HEK293 (cell line): ENCODE results near the gene ITSN1.

Experiments
- CTCF ChIA-PET: fragments of 350-600 bp; formaldehyde crosslinking; extraction: SDS; loops from one replicate; lab custom pipeline; 2021; ENCODE audit warnings: antibody characterized with exemption; lab: Yijun Ruan, JAX
- POLR2A ChIA-PET: fragments of 300-600 bp; formaldehyde crosslinking; extraction: SDS; loops from one replicate; lab custom pipeline; 2020; ENCODE audit warnings: antibody characterized with exemption, inconsistent platforms; lab: Yijun Ruan, JAX
- H3K27ac ChIP-seq: fragments of 200-500 bp; sonication (Bioruptor generic); 2 replicates; pipeline ENCODE4 v1.5.1; 2014; ENCODE audit warnings: low read depth, low read length, control low read depth, inconsistent platforms; ENCODE audit errors: extremely low read depth
- H3K36me3 ChIP-seq, 2 experiments: fragments of 200-500 bp in 1 of 2; sonication (Bioruptor generic) in 1 of 2; 1 replicate in 1 of 2; 2 replicates in 1 of 2; pipeline ENCODE4 v1.5.1; 2014 to 2017; ENCODE audit warnings: inconsistent platforms in 2 of 2, low read length in 2 of 2; ENCODE audit not compliant: control insufficient read depth in 2 of 2, insufficient read depth in 1 of 2
- H3K4me1 ChIP-seq: fragments of 200-500 bp; sonication (Bioruptor generic); 2 replicates; pipeline ENCODE4 v1.5.1; 2014; ENCODE audit warnings: mild to moderate bottlenecking, low read length, inconsistent platforms; ENCODE audit not compliant: control insufficient read depth, insufficient read depth
- H3K4me3 ChIP-seq: 2 replicates; pipeline ENCODE4 v1.5.1; 2011; ENCODE audit warnings: low read depth, mild to moderate bottlenecking, control low read depth, low read length, moderate library complexity
- H3K9me3 ChIP-seq: fragments of 200-500 bp; sonication (Bioruptor generic); 2 replicates; pipeline ENCODE4 v1.5.1; 2014; ENCODE audit warnings: low read depth, low read length, inconsistent platforms; ENCODE audit not compliant: control insufficient read depth, insufficient read depth
- GLIS1 ChIP-seq: fragments of 450-650 bp; formaldehyde crosslinking; IDR thresholded peaks from 2 replicates; pipeline ENCODE4 v1.5.1; 2016; ENCODE audit warnings: missing biosample characterization, missing genetic modification characterization
- MZF1 ChIP-seq: fragments of 450-650 bp; formaldehyde crosslinking; IDR thresholded peaks from 2 replicates; pipeline ENCODE4 v1.5.1; 2017; ENCODE audit warnings: missing biosample characterization, missing genetic modification characterization, borderline replicate concordance
- SALL2 ChIP-seq: fragments of 450-650 bp; formaldehyde crosslinking; IDR thresholded peaks from 2 replicates; pipeline ENCODE4 v1.5.0; 2017; ENCODE audit warnings: missing biosample characterization, mild to moderate bottlenecking, missing genetic modification characterization, borderline replicate concordance
- SCRT1 ChIP-seq: fragments of 450-650 bp; formaldehyde crosslinking; IDR thresholded peaks from 2 replicates; pipeline ENCODE4 v1.5.1; 2016; ENCODE audit warnings: missing biosample characterization, missing genetic modification characterization, borderline replicate concordance
- SETDB1 ChIP-seq: IDR thresholded peaks from one replicate; pipeline ENCODE4 v1.6.1; 2017; ENCODE audit warnings: mild to moderate bottlenecking, low read length, moderate library complexity, mixed read lengths; ENCODE audit not compliant: insufficient read length
- TRIM28 ChIP-seq: IDR thresholded peaks from 2 replicates; pipeline ENCODE4 v1.6.1; 2011; ENCODE audit warnings: low read length, control low read depth, borderline replicate concordance
- YY1 ChIP-seq: fragments of 450-650 bp; formaldehyde crosslinking; IDR thresholded peaks from 2 replicates; pipeline ENCODE4 v1.5.1; 2018; ENCODE audit warnings: missing biosample characterization, missing genetic modification characterization
- ZBTB1 ChIP-seq: fragments of 450-650 bp; formaldehyde crosslinking; IDR thresholded peaks from 2 replicates; pipeline ENCODE4 v1.5.1; 2016; ENCODE audit warnings: missing biosample characterization, missing genetic modification characterization
- ZEB2 ChIP-seq: fragments of 450-650 bp; formaldehyde crosslinking; IDR thresholded peaks from 2 replicates; pipeline ENCODE4 v1.5.1; 2016; ENCODE audit warnings: missing biosample characterization, missing genetic modification characterization
- ZNF10 ChIP-seq: fragments of 450-650 bp; formaldehyde crosslinking; IDR thresholded peaks from 2 replicates; pipeline ENCODE4 v1.5.1; 2017; ENCODE audit warnings: missing biosample characterization, missing genetic modification characterization
- ZNF155 ChIP-seq: fragments of 450-650 bp; formaldehyde crosslinking; IDR thresholded peaks from 2 replicates; pipeline ENCODE4 v1.5.1; 2016; ENCODE audit warnings: missing biosample characterization, missing genetic modification characterization
- ZNF184 ChIP-seq: fragments of 450-650 bp; IDR thresholded peaks from 2 replicates; pipeline ENCODE4 v1.5.1; 2018; ENCODE audit warnings: missing biosample characterization, mild to moderate bottlenecking, missing genetic modification characterization
- ZNF19 ChIP-seq: fragments of 450-650 bp; formaldehyde crosslinking; IDR thresholded peaks from 2 replicates; pipeline ENCODE4; 2016; ENCODE audit warnings: missing biosample characterization, missing genetic modification characterization, low read depth
- ZNF248 ChIP-seq: fragments of 450-650 bp; formaldehyde crosslinking; IDR thresholded peaks from 2 replicates; pipeline ENCODE4 v1.5.1; 2017; ENCODE audit warnings: missing biosample characterization, missing genetic modification characterization
- ZNF335 ChIP-seq: fragments of 450-650 bp; formaldehyde crosslinking; conservative IDR thresholded peaks from 2 replicates; pipeline ENCODE4 v1.5.1; 2016; ENCODE audit warnings: missing biosample characterization, missing genetic modification characterization
- ZNF350 ChIP-seq: fragments of 450-650 bp; formaldehyde crosslinking; IDR thresholded peaks from 2 replicates; pipeline ENCODE4 v1.5.0; 2017; ENCODE audit warnings: missing biosample characterization, mild to moderate bottlenecking, missing genetic modification characterization
- ZNF394 ChIP-seq: fragments of 450-650 bp; formaldehyde crosslinking; IDR thresholded peaks from 2 replicates; pipeline ENCODE4 v1.5.1; 2016; ENCODE audit warnings: missing biosample characterization, missing genetic modification characterization, mild to moderate bottlenecking, moderate library complexity, borderline replicate concordance
- ZNF404 ChIP-seq: fragments of 450-650 bp; formaldehyde crosslinking; IDR thresholded peaks from 2 replicates; pipeline ENCODE4 v1.5.1; 2017; ENCODE audit warnings: missing biosample characterization, missing genetic modification characterization
- ZNF501 ChIP-seq: fragments of 450-650 bp; formaldehyde crosslinking; IDR thresholded peaks from 2 replicates; pipeline ENCODE4 v1.5.1; 2016; ENCODE audit warnings: missing biosample characterization, missing genetic modification characterization
- ZNF529 ChIP-seq: fragments of 450-650 bp; formaldehyde crosslinking; IDR thresholded peaks from 2 replicates; pipeline ENCODE4 v1.5.1; 2017; ENCODE audit warnings: missing genetic modification characterization, missing biosample characterization; ENCODE audit not compliant: insufficient replicate concordance
- ZNF544 ChIP-seq: fragments of 450-650 bp; formaldehyde crosslinking; IDR thresholded peaks from 2 replicates; pipeline ENCODE4 v1.5.0; 2017; ENCODE audit warnings: missing biosample characterization, missing genetic modification characterization
- ZNF596 ChIP-seq: fragments of 450-650 bp; IDR thresholded peaks from 2 replicates; pipeline ENCODE4 v1.5.0; 2018; ENCODE audit warnings: missing biosample characterization, mild to moderate bottlenecking, missing genetic modification characterization, moderate library complexity
- ZNF670 ChIP-seq: fragments of 450-650 bp; formaldehyde crosslinking; IDR thresholded peaks from 2 replicates; pipeline ENCODE4 v1.5.1; 2016; ENCODE audit warnings: missing biosample characterization, missing genetic modification characterization, low read depth
- TF ChIP-seq, protein P1 (sequence below): fragments of 450-650 bp; formaldehyde crosslinking; IDR thresholded peaks from 2 replicates; pipeline ENCODE4 v1.5.1; 2016; ENCODE audit warnings: missing biosample characterization, missing genetic modification characterization
- TF ChIP-seq, protein P2 (sequence below): fragments of 450-650 bp; formaldehyde crosslinking; IDR thresholded peaks from 2 replicates; pipeline ENCODE4 v1.5.1; 2016; ENCODE audit warnings: missing biosample characterization, missing genetic modification characterization
- TF ChIP-seq, protein P3 (sequence below): fragments of 450-650 bp; formaldehyde crosslinking; IDR thresholded peaks from 2 replicates; pipeline ENCODE4 v1.5.1; 2016; ENCODE audit warnings: missing biosample characterization, missing genetic modification characterization
- TF ChIP-seq, protein P4 (sequence below): fragments of 450-650 bp; formaldehyde crosslinking; IDR thresholded peaks from 2 replicates; pipeline ENCODE4 v1.5.1; 2016; ENCODE audit warnings: missing biosample characterization, missing genetic modification characterization
- TF ChIP-seq, protein P5 (sequence below): fragments of 450-650 bp; formaldehyde crosslinking; IDR thresholded peaks from 2 replicates; pipeline ENCODE4 v1.5.1; 2016; ENCODE audit warnings: missing biosample characterization, missing genetic modification characterization

ITSN1 gene

DNA sequence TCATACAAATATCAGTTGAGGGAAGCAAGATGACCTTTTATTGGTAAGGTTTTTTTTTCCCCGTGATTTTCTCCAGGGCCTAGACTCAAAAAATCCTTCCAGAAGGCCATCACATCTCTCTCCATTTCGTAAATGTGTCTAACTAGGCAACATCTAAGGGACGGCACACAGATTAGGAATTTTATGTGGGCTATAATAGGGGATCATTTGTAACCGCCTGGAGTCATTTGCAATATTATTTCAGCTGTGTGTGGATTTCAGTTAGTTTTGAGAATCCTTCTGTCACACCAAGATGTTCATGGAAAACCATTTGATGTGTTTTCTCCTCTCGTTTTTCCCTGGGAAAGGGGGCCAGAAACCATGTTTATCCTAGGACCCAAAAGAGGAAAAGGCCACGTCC is 210.2 kb downstream of the ITSN1 start:
- TF ChIP-seq, protein P1, sequence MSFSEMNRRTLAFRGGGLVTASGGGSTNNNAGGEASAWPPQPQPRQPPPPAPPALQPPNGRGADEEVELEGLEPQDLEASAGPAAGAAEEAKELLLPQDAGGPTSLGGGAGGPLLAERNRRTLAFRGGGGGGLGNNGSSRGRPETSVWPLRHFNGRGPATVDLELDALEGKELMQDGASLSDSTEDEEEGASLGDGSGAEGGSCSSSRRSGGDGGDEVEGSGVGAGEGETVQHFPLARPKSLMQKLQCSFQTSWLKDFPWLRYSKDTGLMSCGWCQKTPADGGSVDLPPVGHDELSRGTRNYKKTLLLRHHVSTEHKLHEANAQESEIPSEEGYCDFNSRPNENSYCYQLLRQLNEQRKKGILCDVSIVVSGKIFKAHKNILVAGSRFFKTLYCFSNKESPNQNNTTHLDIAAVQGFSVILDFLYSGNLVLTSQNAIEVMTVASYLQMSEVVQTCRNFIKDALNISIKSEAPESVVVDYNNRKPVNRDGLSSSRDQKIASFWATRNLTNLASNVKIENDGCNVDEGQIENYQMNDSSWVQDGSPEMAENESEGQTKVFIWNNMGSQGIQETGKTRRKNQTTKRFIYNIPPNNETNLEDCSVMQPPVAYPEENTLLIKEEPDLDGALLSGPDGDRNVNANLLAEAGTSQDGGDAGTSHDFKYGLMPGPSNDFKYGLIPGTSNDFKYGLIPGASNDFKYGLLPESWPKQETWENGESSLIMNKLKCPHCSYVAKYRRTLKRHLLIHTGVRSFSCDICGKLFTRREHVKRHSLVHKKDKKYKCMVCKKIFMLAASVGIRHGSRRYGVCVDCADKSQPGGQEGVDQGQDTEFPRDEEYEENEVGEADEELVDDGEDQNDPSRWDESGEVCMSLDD: no peak
- no peak for TF ChIP-seq ZNF529 (tag by site-specific recombination)
- no peak for TF ChIP-seq SCRT1 (tag by site-specific recombination)
- TF ChIP-seq, protein P2, sequence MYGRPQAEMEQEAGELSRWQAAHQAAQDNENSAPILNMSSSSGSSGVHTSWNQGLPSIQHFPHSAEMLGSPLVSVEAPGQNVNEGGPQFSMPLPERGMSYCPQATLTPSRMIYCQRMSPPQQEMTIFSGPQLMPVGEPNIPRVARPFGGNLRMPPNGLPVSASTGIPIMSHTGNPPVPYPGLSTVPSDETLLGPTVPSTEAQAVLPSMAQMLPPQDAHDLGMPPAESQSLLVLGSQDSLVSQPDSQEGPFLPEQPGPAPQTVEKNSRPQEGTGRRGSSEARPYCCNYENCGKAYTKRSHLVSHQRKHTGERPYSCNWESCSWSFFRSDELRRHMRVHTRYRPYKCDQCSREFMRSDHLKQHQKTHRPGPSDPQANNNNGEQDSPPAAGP (tag by site-specific recombination): no peak
- no peak for TF ChIP-seq ZNF404
- no peak for TF ChIP-seq YY1
- TF ChIP-seq ZNF544 (tag by site-specific recombination): no peak
- no peak for TF ChIP-seq SALL2 (tag by site-specific recombination)
- TF ChIP-seq ZNF184: no peak
- TF ChIP-seq ZNF596: no peak
- no peak for TF ChIP-seq ZNF350 (tag by site-specific recombination)
- no peak for TF ChIP-seq ZBTB1 (tag by site-specific recombination)
- no peak for TF ChIP-seq ZNF155 (tag by site-specific recombination)
- no peak for TF ChIP-seq ZNF335
- TF ChIP-seq ZNF19 (tag by site-specific recombination): no peak
- no peak for TF ChIP-seq ZNF248 (tag by site-specific recombination)
- TF ChIP-seq, all 188 proteins: peak for 0

DNA sequence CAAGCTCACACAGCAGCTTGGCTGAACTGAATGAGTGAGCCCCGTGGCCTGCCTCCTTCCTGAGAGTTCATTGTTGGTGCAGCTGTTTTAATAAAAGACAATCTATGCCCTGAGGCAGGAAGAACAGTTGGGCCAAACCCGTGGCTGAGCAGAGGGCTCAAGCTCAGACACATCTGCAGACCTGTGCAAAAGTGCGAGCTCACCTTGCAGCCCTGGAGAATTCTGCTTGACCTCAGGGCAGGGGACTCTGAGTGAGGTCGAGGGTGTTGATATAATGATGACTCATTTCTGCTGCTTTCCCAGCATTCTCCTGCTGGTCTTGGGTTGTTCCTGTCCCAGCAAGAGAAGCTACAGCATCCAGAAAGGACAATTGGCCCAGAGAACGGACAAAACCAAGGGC is 212.3 kb downstream of the ITSN1 start:
- Histone ChIP-seq H3K27ac (no peak overlapping the region), H3K4me3 (no peak overlapping the region), H3K4me1 (no peaks in the 10 kb centered on the region), H3K9me3 (no peaks in the 10 kb centered on the region), H3K36me3 (no peaks in the 10 kb centered on the region)
- ChIA-PET POLR2A (no interaction called here), CTCF (interaction anchor here (0.6 to 2.5 kb wide), 10 partner anchors 11 to 256 kb away, joined by 3 to 9 read pairs (median 3); no protein-coding TSS in a partner anchor)
- TF ChIP-seq TRIM28 (peak; percentile 94), MZF1 (tag by site-specific recombination) (no peak), SETDB1 (peak; percentile 71), ZNF501 (tag by site-specific recombination) (no peak), ZNF529 (tag by site-specific recombination) (no peak), ZNF394 (tag by site-specific recombination) (0 out of 2 replicates have a peak, but pooled peaks have one; percentile 26), GLIS1 (tag by site-specific recombination) (peak; percentile 41; the same call in 1 of the 2 replicates), ZNF10 (tag by site-specific recombination) (no peak), ZNF670 (tag by site-specific recombination) (no peak), ZEB2 (tag by site-specific recombination) (no peak)
- TF ChIP-seq, protein P3, sequence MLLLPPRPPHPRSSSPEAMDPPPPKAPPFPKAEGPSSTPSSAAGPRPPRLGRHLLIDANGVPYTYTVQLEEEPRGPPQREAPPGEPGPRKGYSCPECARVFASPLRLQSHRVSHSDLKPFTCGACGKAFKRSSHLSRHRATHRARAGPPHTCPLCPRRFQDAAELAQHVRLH: no peak
- TF ChIP-seq, protein P4, sequence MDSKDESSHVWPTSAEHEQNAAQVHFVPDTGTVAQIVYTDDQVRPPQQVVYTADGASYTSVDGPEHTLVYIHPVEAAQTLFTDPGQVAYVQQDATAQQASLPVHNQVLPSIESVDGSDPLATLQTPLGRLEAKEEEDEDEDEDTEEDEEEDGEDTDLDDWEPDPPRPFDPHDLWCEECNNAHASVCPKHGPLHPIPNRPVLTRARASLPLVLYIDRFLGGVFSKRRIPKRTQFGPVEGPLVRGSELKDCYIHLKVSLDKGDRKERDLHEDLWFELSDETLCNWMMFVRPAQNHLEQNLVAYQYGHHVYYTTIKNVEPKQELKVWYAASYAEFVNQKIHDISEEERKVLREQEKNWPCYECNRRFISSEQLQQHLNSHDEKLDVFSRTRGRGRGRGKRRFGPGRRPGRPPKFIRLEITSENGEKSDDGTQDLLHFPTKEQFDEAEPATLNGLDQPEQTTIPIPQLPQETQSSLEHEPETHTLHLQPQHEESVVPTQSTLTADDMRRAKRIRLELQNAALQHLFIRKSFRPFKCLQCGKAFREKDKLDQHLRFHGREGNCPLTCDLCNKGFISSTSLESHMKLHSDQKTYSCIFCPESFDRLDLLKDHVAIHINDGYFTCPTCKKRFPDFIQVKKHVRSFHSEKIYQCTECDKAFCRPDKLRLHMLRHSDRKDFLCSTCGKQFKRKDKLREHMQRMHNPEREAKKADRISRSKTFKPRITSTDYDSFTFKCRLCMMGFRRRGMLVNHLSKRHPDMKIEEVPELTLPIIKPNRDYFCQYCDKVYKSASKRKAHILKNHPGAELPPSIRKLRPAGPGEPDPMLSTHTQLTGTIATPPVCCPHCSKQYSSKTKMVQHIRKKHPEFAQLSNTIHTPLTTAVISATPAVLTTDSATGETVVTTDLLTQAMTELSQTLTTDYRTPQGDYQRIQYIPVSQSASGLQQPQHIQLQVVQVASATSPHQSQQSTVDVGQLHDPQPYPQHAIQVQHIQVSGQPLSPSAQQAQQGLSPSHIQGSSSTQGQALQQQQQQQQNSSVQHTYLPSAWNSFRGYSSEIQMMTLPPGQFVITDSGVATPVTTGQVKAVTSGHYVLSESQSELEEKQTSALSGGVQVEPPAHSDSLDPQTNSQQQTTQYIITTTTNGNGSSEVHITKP: peak; percentile 30; the same call in 1 of the 2 replicates
- TF ChIP-seq, protein P5, sequence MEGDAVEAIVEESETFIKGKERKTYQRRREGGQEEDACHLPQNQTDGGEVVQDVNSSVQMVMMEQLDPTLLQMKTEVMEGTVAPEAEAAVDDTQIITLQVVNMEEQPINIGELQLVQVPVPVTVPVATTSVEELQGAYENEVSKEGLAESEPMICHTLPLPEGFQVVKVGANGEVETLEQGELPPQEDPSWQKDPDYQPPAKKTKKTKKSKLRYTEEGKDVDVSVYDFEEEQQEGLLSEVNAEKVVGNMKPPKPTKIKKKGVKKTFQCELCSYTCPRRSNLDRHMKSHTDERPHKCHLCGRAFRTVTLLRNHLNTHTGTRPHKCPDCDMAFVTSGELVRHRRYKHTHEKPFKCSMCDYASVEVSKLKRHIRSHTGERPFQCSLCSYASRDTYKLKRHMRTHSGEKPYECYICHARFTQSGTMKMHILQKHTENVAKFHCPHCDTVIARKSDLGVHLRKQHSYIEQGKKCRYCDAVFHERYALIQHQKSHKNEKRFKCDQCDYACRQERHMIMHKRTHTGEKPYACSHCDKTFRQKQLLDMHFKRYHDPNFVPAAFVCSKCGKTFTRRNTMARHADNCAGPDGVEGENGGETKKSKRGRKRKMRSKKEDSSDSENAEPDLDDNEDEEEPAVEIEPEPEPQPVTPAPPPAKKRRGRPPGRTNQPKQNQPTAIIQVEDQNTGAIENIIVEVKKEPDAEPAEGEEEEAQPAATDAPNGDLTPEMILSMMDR: no peak
- TF ChIP-seq, all 188 proteins: peak for 5

More for the DNA sequence above, 210.2 kb downstream of the ITSN1 start:
- Histone ChIP-seq H3K36me3 (no peaks in the 10 kb centered on the region), H3K9me3 (no peaks in the 10 kb centered on the region), H3K27ac (no peak overlapping the region), H3K4me3 (no peak overlapping the region), H3K4me1 (peaks cover 4% of the 10 kb centered on the region; the same call in 1 of the 2 replicates)
- ChIA-PET CTCF (no interaction called here), POLR2A (no interaction called here)
